Subcutaneous abdominal adipose tissue (tissue), 5 donors: ENCODE measurements around the gene SLC47A2.

Source experiments
- H3K27ac ChIP-seq: one replicate; pipeline ENCODE4 v1.7.0; 2013; ENCODE audit warnings: low read depth, mild to moderate bottlenecking, inconsistent platforms, low read length, moderate library complexity
- H3K27me3 ChIP-seq, 5 donors: one replicate each; pipeline ENCODE4 v1.7.0; 2013; ENCODE audit warnings: low read length in 5 of 5, inconsistent platforms in 1 of 5; ENCODE audit not compliant: control insufficient read depth in 5 of 5, insufficient read depth in 4 of 5
- H3K36me3 ChIP-seq, 5 donors: one replicate each; pipeline ENCODE4 v1.7.0; 2013; ENCODE audit warnings: low read length in 5 of 5; ENCODE audit not compliant: control insufficient read depth in 5 of 5, insufficient read depth in 5 of 5
- H3K4me1 ChIP-seq, 5 donors: one replicate each; pipeline ENCODE4 v1.7.0; 2013; ENCODE audit warnings: low read length in 5 of 5, mild to moderate bottlenecking in 3 of 5, moderate library complexity in 1 of 5; ENCODE audit not compliant: control insufficient read depth in 5 of 5, insufficient read depth in 5 of 5
- H3K4me3 ChIP-seq, 5 donors: one replicate each; pipeline ENCODE4 v1.7.0; 2013; ENCODE audit warnings: low read length in 5 of 5, low read depth in 1 of 5
- H3K9ac ChIP-seq, 5 donors: one replicate each; pipeline ENCODE4 v1.7.0; 2013; ENCODE audit warnings: low read length in 5 of 5, mild to moderate bottlenecking in 4 of 5, moderate library complexity in 3 of 5
- H3K9me3 ChIP-seq, 5 donors: one replicate each; pipeline ENCODE4 v1.7.0; 2013; ENCODE audit warnings: low read length in 5 of 5; ENCODE audit not compliant: control insufficient read depth in 5 of 5
- donor health status: healthy.
- donor health status: healthy.
- donor health status: healthy.
- donor health status: healthy.
- donor health status: healthy.

Gene SLC47A2

GRCh38 chr17:19629449-19629848, 86.9 kb downstream of the SLC47A2 start:
- Histone ChIP-seq H3K4me1 (no peaks in the 10 kb centered on the region), H3K9ac (no peak overlapping the region), H3K27me3 (no peaks in the 10 kb centered on the region), H3K9me3 (no peaks in the 10 kb centered on the region), H3K36me3 (no peaks in the 10 kb centered on the region), H3K4me3 (no peak overlapping the region), H3K27ac (no peak overlapping the region)
